ENCODE results near the gene NEURL4. TPM values are rescaled to one million over a fixed set of nuclear protein-coding genes. Genes with fewer than 3 reads are reported as not detected.

NEURL4 gene
- total and polyA plus RNA-seq, 5 donors from 2014 or later = 0.27 to 39.5 (median 1.1) TPM

DNA sequence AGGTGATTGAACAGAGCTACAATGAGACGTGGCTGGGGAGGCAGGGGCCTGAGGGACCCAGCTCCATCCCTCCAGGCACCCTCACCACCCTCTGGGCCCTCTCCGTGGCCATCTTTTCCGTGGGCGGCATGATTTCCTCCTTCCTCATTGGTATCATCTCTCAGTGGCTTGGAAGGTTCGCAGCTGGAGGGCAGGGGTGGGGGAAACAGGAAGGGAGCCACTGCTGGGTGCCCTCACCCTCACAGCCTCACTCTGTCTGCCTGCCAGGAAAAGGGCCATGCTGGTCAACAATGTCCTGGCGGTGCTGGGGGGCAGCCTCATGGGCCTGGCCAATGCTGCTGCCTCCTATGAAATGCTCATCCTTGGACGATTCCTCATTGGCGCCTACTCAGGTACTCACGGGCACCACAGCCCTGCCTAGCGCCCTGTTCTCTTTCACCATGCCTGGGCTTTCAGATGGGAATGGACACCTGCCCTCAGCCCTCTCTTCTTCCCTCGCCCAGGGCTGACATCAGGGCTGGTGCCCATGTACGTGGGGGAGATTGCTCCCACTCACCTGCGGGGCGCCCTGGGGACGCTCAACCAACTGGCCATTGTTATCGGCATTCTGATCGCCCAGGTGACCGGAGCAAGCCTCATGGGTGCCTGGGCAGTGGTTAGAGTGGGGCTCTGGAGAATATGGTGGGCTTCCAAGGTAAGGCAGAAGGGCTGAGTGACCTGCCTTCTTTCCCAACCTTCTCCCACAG lies 45.5 kb downstream of the NEURL4 start:
- no peaks in the 10 kb centered on the region for H3K36me3 ChIP-seq (ENCODE audit: control insufficient read depth, insufficient read depth, low read length)
- peak overlapping the region in 1 of 4 donors; percentile 59 for H3K4me3 Mint-ChIP-seq
- peaks cover 2% of the 10 kb centered on the region for H3K27me3 ChIP-seq (ENCODE audit: control insufficient read depth, insufficient read depth, low read length)

DNA sequence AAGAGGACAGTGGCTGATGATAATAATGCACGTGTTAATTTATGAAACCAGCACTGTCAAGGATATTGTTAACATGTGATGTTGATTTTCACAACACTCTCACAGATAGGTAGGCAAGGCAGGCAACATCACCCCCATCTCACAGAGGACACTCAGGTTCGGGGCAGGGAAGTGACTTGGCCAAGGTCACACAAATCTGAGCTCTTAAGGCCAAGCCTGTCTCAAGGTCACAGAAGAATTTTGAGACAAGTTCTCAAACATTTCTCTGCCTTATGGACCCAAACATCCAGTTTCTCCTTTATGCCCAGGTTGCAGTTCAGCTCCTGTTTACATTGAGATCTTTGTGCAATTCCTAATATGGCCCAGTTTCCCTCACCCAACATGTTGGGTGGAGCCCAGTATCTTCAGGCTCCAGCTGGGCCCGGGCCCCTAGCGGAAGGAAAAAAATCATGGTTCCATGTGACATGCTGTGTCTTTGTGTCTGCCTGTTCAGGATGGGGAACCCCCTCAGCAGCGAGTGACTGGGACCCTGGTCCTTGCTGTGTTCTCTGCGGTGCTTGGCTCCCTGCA lies 46.3 kb downstream of the NEURL4 start:
- Histone ChIP-seq H3K4me1 (ENCODE audit: control insufficient read depth, insufficient read depth, low read length, poor library complexity, severe bottlenecking) (peaks cover 21% of the 10 kb centered on the region), H3K27ac (ENCODE audit: insufficient read depth, low read length, poor library complexity, severe bottlenecking) (no peak overlapping the region), H3K27me3 (ENCODE audit: control insufficient read depth, insufficient read depth, low read length) (peaks cover 2% of the 10 kb centered on the region), H3K4me3 (ENCODE audit: low read depth, low read length) (no peak overlapping the region), H3K36me3 (ENCODE audit: control insufficient read depth, insufficient read depth, low read length) (no peaks in the 10 kb centered on the region), H3K9me3 (ENCODE audit: control insufficient read depth in 2 of 2, low read length in 2 of 2) (no peaks in the 10 kb centered on the region)
- DNase-seq = no peak
- Mint-ChIP-seq H3K36me3 (no peaks in the 10 kb centered on the region), H3K4me3 (peak overlapping the region in 3 of 4 donors; percentile 47 to 59 (median 50)), H3K27me3 (peaks cover 55% of the 10 kb centered on the region), H3K4me1 (peaks cover 0 to 31% (median 12%) of the 10 kb centered on the region in 4 donors), H3K27ac (no peak overlapping the region), H3K9me3 (peaks cover 0 to 1% (median 0%) of the 10 kb centered on the region in 7 donors)
- no peak for ATAC-seq (ENCODE audit: low read depth in 2 of 2)

More for the DNA sequence above, 45.5 kb downstream of the NEURL4 start:
- H3K4me3 ChIP-seq (ENCODE audit: low read depth, low read length) = no peak overlapping the region
- DNase-seq (no peak), ATAC-seq (ENCODE audit: low read depth in 2 of 2) (no peak)
- no peak overlapping the region for H3K27ac ChIP-seq (ENCODE audit: insufficient read depth, low read length, poor library complexity, severe bottlenecking)
- Mint-ChIP-seq H3K36me3 (no peaks in the 10 kb centered on the region), H3K27ac (no peak overlapping the region), H3K4me1 (peaks cover 0 to 31% (median 12%) of the 10 kb centered on the region in 4 donors), H3K9me3 (peaks cover 0 to 1% (median 0%) of the 10 kb centered on the region in 7 donors), H3K27me3 (peaks cover 63% of the 10 kb centered on the region)
- H3K9me3 ChIP-seq (ENCODE audit: control insufficient read depth in 2 of 2, low read length in 2 of 2) = no peaks in the 10 kb centered on the region
- peaks cover 21% of the 10 kb centered on the region for H3K4me1 ChIP-seq (ENCODE audit: control insufficient read depth, insufficient read depth, low read length, poor library complexity, severe bottlenecking)

DNA sequence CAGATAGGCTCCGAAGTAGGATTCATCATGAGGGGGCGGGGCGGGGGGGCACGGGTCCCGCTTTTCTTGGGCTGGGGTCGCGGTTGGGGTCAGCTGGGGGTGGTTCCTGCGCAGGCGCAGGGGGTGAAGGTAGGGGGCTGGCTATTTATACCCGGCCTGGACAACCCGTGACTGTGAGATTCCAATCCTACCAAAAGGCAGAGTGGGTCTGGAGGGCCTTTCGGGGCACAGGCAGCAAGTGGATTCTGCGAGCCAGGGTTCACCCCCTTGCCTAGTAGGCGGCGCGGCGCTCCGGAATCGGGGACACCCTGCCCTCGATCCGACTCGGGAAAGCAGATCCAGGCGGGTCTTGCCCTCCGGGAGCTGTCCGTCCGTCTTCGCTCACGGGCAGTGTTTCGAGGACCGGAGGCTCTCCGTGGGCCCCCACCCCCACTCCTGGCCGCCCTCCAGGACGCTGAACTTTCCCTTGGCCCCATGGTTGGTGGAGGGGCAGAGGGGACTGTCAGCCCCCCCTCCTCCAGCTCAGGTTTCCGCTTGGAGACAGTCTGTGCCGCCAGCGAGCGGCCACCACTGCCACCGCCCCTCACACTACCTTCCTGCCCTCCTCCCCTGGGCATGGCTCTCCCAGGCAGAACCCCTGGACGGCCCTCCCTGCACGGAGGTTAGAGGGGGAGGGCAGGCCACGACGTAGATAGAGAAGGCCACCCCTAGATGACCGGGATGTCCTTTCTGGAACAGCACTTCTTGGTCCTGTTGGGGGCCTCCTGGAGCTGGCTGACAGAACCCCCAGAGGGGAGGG lies 47.0 kb downstream of the NEURL4 start:
- Mint-ChIP-seq H3K4me1 (peaks cover 0 to 31% (median 12%) of the 10 kb centered on the region in 4 donors), H3K27ac (no peak overlapping the region), H3K4me3 (peak overlapping the region; percentile 46 to 85 (median 70)), H3K27me3 (peaks cover 53% of the 10 kb centered on the region), H3K9me3 (peaks cover 0 to 1% (median 0%) of the 10 kb centered on the region in 7 donors), H3K36me3 (no peaks in the 10 kb centered on the region)
- Histone ChIP-seq H3K9me3 (ENCODE audit: control insufficient read depth in 2 of 2, low read length in 2 of 2) (no peaks in the 10 kb centered on the region), H3K4me1 (ENCODE audit: control insufficient read depth, insufficient read depth, low read length, poor library complexity, severe bottlenecking) (peaks cover 21% of the 10 kb centered on the region), H3K36me3 (ENCODE audit: control insufficient read depth, insufficient read depth, low read length) (no peaks in the 10 kb centered on the region), H3K4me3 (ENCODE audit: low read depth, low read length) (no peak overlapping the region), H3K27ac (ENCODE audit: insufficient read depth, low read length, poor library complexity, severe bottlenecking) (no peak overlapping the region), H3K27me3 (ENCODE audit: control insufficient read depth, insufficient read depth, low read length) (peaks cover 2% of the 10 kb centered on the region)
- ATAC-seq (ENCODE audit: low read depth in 2 of 2) (no peak), DNase-seq (no peak)

- ATAC-seq (ENCODE audit: low read depth in 2 of 2) (peak; percentile 46 to 61), DNase-seq (peak; percentile 60 to 82 (median 71))
- Histone ChIP-seq H3K9me3 (ENCODE audit: control insufficient read depth in 2 of 2, low read length in 2 of 2) (no peaks in the 10 kb centered on the region), H3K4me1 (ENCODE audit: control insufficient read depth, insufficient read depth, low read length, poor library complexity, severe bottlenecking) (peaks cover 21% of the 10 kb centered on the region), H3K27ac (ENCODE audit: insufficient read depth, low read length, poor library complexity, severe bottlenecking) (no peak within 1 kb of the TSS), H3K4me3 (ENCODE audit: low read depth, low read length) (peak within 1 kb of the TSS; percentile 48), H3K36me3 (ENCODE audit: control insufficient read depth, insufficient read depth, low read length) (no peaks in the 10 kb centered on the region), H3K27me3 (ENCODE audit: control insufficient read depth, insufficient read depth, low read length) (peaks cover 2% of the 10 kb centered on the region)
- Mint-ChIP-seq H3K4me1 (peaks cover 0 to 31% (median 12%) of the 10 kb centered on the region in 4 donors), H3K27me3 (peaks cover 51% of the 10 kb centered on the region), H3K9me3 (peaks cover 0 to under 1% (median 0%) of the 10 kb centered on the region in 7 donors), H3K27ac (peak within 1 kb of the TSS in 1 of 3 donors; percentile 73), H3K36me3 (no peaks in the 10 kb centered on the region), H3K4me3 (peak within 1 kb of the TSS; percentile 82 to 87 (median 86))
Observed at GRCh38 chr17:7281074-7281952, 47.8 kb downstream of the NEURL4 start, which contains the start of gene SLC2A4. SLC2A4 (plus strand) TSS chr17:7281718; CDS start chr17:7281935, 217 bp downstream.

DNA sequence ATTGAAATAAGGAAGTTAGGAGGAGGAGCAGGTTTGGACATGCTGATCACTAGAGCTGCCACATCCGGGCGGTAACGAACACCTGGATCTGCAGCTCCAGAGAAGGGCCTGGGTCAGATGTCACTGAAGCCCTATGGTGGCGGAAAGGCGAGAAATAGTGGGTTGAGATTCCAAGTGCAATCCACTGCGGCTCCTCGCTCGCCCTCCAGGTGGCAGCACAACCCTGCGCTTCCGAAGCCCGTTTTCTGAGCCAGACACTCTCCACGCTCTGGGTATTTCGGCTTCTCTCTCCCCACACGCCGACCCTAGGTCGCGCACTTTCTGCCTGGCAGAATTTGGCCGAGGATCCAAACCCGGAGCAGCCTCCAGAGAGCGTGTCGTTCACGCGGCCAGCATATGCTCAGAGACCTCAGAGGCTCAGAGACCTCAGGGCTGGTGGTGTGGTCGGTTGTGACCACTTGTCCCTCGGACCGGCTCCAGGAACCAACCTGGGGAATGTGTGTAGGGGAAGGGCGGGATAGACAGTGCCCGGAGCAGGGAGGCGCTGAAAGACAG lies 48.5 kb downstream of the NEURL4 start:
- H3K27ac Mint-ChIP-seq = peak overlapping the region in 1 of 3 donors; percentile 73
- Histone ChIP-seq H3K4me3 (ENCODE audit: low read depth, low read length) (peak overlapping the region; percentile 48), H3K4me1 (ENCODE audit: control insufficient read depth, insufficient read depth, low read length, poor library complexity, severe bottlenecking) (peaks cover 21% of the 10 kb centered on the region), H3K36me3 (ENCODE audit: control insufficient read depth, insufficient read depth, low read length) (no peaks in the 10 kb centered on the region), H3K27ac (ENCODE audit: insufficient read depth, low read length, poor library complexity, severe bottlenecking) (no peak overlapping the region), H3K27me3 (ENCODE audit: control insufficient read depth, insufficient read depth, low read length) (no peaks in the 10 kb centered on the region), H3K9me3 (ENCODE audit: control insufficient read depth in 2 of 2, low read length in 2 of 2) (no peaks in the 10 kb centered on the region)
- H3K4me3 Mint-ChIP-seq = peak overlapping the region; percentile 82 to 87 (median 86)
- peaks cover 49% of the 10 kb centered on the region for H3K27me3 Mint-ChIP-seq
- ATAC-seq (ENCODE audit: low read depth in 2 of 2) (peak; percentile 89 to 91), DNase-seq (peak; percentile 76 to 86 (median 85))
- no peaks in the 10 kb centered on the region for H3K9me3 Mint-ChIP-seq
- no peaks in the 10 kb centered on the region for H3K36me3 Mint-ChIP-seq
- peaks cover 0 to 31% (median 12%) of the 10 kb centered on the region in 4 donors for H3K4me1 Mint-ChIP-seq

DNA sequence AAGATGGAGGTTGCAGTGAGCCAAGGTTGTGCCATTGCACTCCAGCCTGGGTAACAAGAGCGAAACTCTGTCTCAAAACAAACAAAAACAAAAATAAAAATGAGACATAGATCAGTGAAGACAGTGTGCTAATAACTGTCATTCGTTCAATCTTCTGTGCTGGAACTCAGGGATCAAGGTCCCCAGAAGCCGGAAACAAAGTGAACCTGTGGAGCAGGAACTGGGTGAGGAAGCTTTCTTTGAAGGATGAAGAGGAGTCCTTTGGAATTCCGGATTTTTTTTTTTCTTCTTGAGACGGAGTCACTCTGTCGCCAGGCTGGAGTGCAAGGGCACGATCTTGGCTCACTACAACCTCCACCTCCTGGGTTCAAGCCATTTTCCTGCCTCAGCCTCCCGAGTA lies 49.7 kb downstream of the NEURL4 start:
- Histone ChIP-seq H3K27ac (ENCODE audit: insufficient read depth, low read length, poor library complexity, severe bottlenecking) (no peak overlapping the region), H3K4me1 (ENCODE audit: control insufficient read depth, insufficient read depth, low read length, poor library complexity, severe bottlenecking) (peaks cover 21% of the 10 kb centered on the region), H3K36me3 (ENCODE audit: control insufficient read depth, insufficient read depth, low read length) (no peaks in the 10 kb centered on the region), H3K27me3 (ENCODE audit: control insufficient read depth, insufficient read depth, low read length) (no peaks in the 10 kb centered on the region), H3K4me3 (ENCODE audit: low read depth, low read length) (no peak overlapping the region), H3K9me3 (ENCODE audit: control insufficient read depth in 2 of 2, low read length in 2 of 2) (no peaks in the 10 kb centered on the region)
- no peak overlapping the region for H3K27ac Mint-ChIP-seq
- ATAC-seq (ENCODE audit: low read depth in 2 of 2) (no peak), DNase-seq (no peak)
- H3K36me3 Mint-ChIP-seq = no peaks in the 10 kb centered on the region
- peak overlapping the region in 1 of 4 donors; percentile 86 for H3K4me3 Mint-ChIP-seq
- H3K27me3 Mint-ChIP-seq = peaks cover 50% of the 10 kb centered on the region
- peaks cover 0 to 31% (median 12%) of the 10 kb centered on the region in 4 donors for H3K4me1 Mint-ChIP-seq
- H3K9me3 Mint-ChIP-seq = no peaks in the 10 kb centered on the region
